Measurements from ENCODE around the gene NRP1.

Gene NRP1

GRCh38 chr10:33137356-33138005 lies 197.0 kb downstream of the NRP1 start:
- H3K9ac ChIP-seq (ENCODE audit: low read length in 2 of 2) = no peak overlapping the region
- no peaks in the 10 kb centered on the region for H3K36me3 ChIP-seq (ENCODE audit: control insufficient read depth in 2 of 2, insufficient read depth in 2 of 2, low read length in 2 of 2)
- no peaks in the 10 kb centered on the region for H3K9me3 ChIP-seq (ENCODE audit: control insufficient read depth in 2 of 2, low read length in 2 of 2)
- H3K27me3 ChIP-seq (ENCODE audit: control insufficient read depth in 1 of 2, insufficient read depth in 2 of 2, low read length in 2 of 2) = no peaks in the 10 kb centered on the region
- peaks cover 15% of the 10 kb centered on the region for H3K4me1 ChIP-seq (ENCODE audit: control insufficient read depth, insufficient read depth, low read length)
- H3K4me3 ChIP-seq (ENCODE audit: low read length in 2 of 2) = no peak overlapping the region
- no peak overlapping the region for H3K27ac ChIP-seq (ENCODE audit: low read length)

- Histone ChIP-seq H3K36me3 (ENCODE audit: control insufficient read depth in 2 of 2, insufficient read depth in 2 of 2, low read length in 2 of 2) (no peaks in the 10 kb centered on the region), H3K9ac (ENCODE audit: low read length in 2 of 2) (no peak overlapping the region), H3K4me1 (ENCODE audit: control insufficient read depth, insufficient read depth, low read length) (peaks cover 15% of the 10 kb centered on the region), H3K27ac (ENCODE audit: low read length) (no peak overlapping the region), H3K27me3 (ENCODE audit: control insufficient read depth in 1 of 2, insufficient read depth in 2 of 2, low read length in 2 of 2) (no peaks in the 10 kb centered on the region), H3K9me3 (ENCODE audit: control insufficient read depth in 2 of 2, low read length in 2 of 2) (no peaks in the 10 kb centered on the region), H3K4me3 (ENCODE audit: low read length in 2 of 2) (no peak overlapping the region)
These were observed 197.7 kb downstream of the NRP1 start for GRCh38 chr10:33136781-33137180.

GRCh38 chr10:33136271-33136670 lies 198.2 kb downstream of the NRP1 start:
- Histone ChIP-seq H3K9ac (ENCODE audit: low read length in 2 of 2) (no peak overlapping the region), H3K27me3 (ENCODE audit: control insufficient read depth in 1 of 2, insufficient read depth in 2 of 2, low read length in 2 of 2) (no peaks in the 10 kb centered on the region), H3K4me3 (ENCODE audit: low read length in 2 of 2) (no peak overlapping the region), H3K4me1 (ENCODE audit: control insufficient read depth, insufficient read depth, low read length) (peaks cover 15% of the 10 kb centered on the region), H3K9me3 (ENCODE audit: control insufficient read depth in 2 of 2, low read length in 2 of 2) (no peaks in the 10 kb centered on the region), H3K27ac (ENCODE audit: low read length) (no peak overlapping the region), H3K36me3 (ENCODE audit: control insufficient read depth in 2 of 2, insufficient read depth in 2 of 2, low read length in 2 of 2) (no peaks in the 10 kb centered on the region)

GRCh38 chr10:33134011-33134751 lies 200.3 kb downstream of the NRP1 start:
- Histone ChIP-seq H3K27ac (ENCODE audit: low read length) (peak overlapping the region; percentile 62), H3K27me3 (ENCODE audit: control insufficient read depth in 1 of 2, insufficient read depth in 2 of 2, low read length in 2 of 2) (no peaks in the 10 kb centered on the region)

GRCh38 chr10:33133557-33133956 lies 200.9 kb downstream of the NRP1 start:
- Histone ChIP-seq H3K4me3 (ENCODE audit: low read length in 2 of 2) (no peak overlapping the region), H3K36me3 (ENCODE audit: control insufficient read depth in 2 of 2, insufficient read depth in 2 of 2, low read length in 2 of 2) (no peaks in the 10 kb centered on the region), H3K27me3 (ENCODE audit: control insufficient read depth in 1 of 2, insufficient read depth in 2 of 2, low read length in 2 of 2) (no peaks in the 10 kb centered on the region), H3K27ac (ENCODE audit: low read length) (peak overlapping the region; percentile 62), H3K9ac (ENCODE audit: low read length in 2 of 2) (no peak overlapping the region), H3K4me1 (ENCODE audit: control insufficient read depth, insufficient read depth, low read length) (peaks cover 13% of the 10 kb centered on the region), H3K9me3 (ENCODE audit: control insufficient read depth in 2 of 2, low read length in 2 of 2) (no peaks in the 10 kb centered on the region)

More at GRCh38 chr10:33134011-33134751, 200.3 kb downstream of the NRP1 start:
- Histone ChIP-seq H3K36me3 (ENCODE audit: control insufficient read depth in 2 of 2, insufficient read depth in 2 of 2, low read length in 2 of 2) (no peaks in the 10 kb centered on the region), H3K4me1 (ENCODE audit: control insufficient read depth, insufficient read depth, low read length) (peaks cover 13% of the 10 kb centered on the region), H3K9ac (ENCODE audit: low read length in 2 of 2) (no peak overlapping the region), H3K9me3 (ENCODE audit: control insufficient read depth in 2 of 2, low read length in 2 of 2) (no peaks in the 10 kb centered on the region), H3K4me3 (ENCODE audit: low read length in 2 of 2) (no peak overlapping the region)

GRCh38 chr10:33132626-33133025 lies 201.8 kb downstream of the NRP1 start:
- Histone ChIP-seq H3K27me3 (ENCODE audit: control insufficient read depth in 1 of 2, insufficient read depth in 2 of 2, low read length in 2 of 2) (no peaks in the 10 kb centered on the region), H3K9me3 (ENCODE audit: control insufficient read depth in 2 of 2, low read length in 2 of 2) (no peaks in the 10 kb centered on the region), H3K27ac (ENCODE audit: low read length) (no peak overlapping the region), H3K4me1 (ENCODE audit: control insufficient read depth, insufficient read depth, low read length) (peaks cover 13% of the 10 kb centered on the region), H3K9ac (ENCODE audit: low read length in 2 of 2) (no peak overlapping the region), H3K4me3 (ENCODE audit: low read length in 2 of 2) (no peak overlapping the region), H3K36me3 (ENCODE audit: control insufficient read depth in 2 of 2, insufficient read depth in 2 of 2, low read length in 2 of 2) (no peaks in the 10 kb centered on the region)

- Histone ChIP-seq H3K9me3 (ENCODE audit: control insufficient read depth in 2 of 2, low read length in 2 of 2) (no peaks in the 10 kb centered on the region), H3K9ac (ENCODE audit: low read length in 2 of 2) (no peak overlapping the region), H3K27ac (ENCODE audit: low read length) (no peak overlapping the region), H3K4me1 (ENCODE audit: control insufficient read depth, insufficient read depth, low read length) (peaks cover 11% of the 10 kb centered on the region), H3K36me3 (ENCODE audit: control insufficient read depth in 2 of 2, insufficient read depth in 2 of 2, low read length in 2 of 2) (no peaks in the 10 kb centered on the region), H3K4me3 (ENCODE audit: low read length in 2 of 2) (no peak overlapping the region), H3K27me3 (ENCODE audit: control insufficient read depth in 1 of 2, insufficient read depth in 2 of 2, low read length in 2 of 2) (no peaks in the 10 kb centered on the region)
These were observed 204.5 kb downstream of the NRP1 start for GRCh38 chr10:33129996-33130386.

- Histone ChIP-seq H3K4me3 (ENCODE audit: low read length in 2 of 2) (no peak overlapping the region), H3K4me1 (ENCODE audit: control insufficient read depth, insufficient read depth, low read length) (peaks cover 8% of the 10 kb centered on the region), H3K36me3 (ENCODE audit: control insufficient read depth in 2 of 2, insufficient read depth in 2 of 2, low read length in 2 of 2) (no peaks in the 10 kb centered on the region), H3K9ac (ENCODE audit: low read length in 2 of 2) (no peak overlapping the region), H3K27ac (ENCODE audit: low read length) (no peak overlapping the region), H3K27me3 (ENCODE audit: control insufficient read depth in 1 of 2, insufficient read depth in 2 of 2, low read length in 2 of 2) (no peaks in the 10 kb centered on the region), H3K9me3 (ENCODE audit: control insufficient read depth in 2 of 2, low read length in 2 of 2) (no peaks in the 10 kb centered on the region)
These were observed 205.1 kb downstream of the NRP1 start for GRCh38 chr10:33129141-33129995.

GRCh38 chr10:33127622-33128021 lies 206.8 kb downstream of the NRP1 start:
- H3K27me3 ChIP-seq (ENCODE audit: control insufficient read depth in 1 of 2, insufficient read depth in 2 of 2, low read length in 2 of 2) = no peaks in the 10 kb centered on the region
- peaks cover 4% of the 10 kb centered on the region for H3K4me1 ChIP-seq (ENCODE audit: control insufficient read depth, insufficient read depth, low read length)
- no peaks in the 10 kb centered on the region for H3K36me3 ChIP-seq (ENCODE audit: control insufficient read depth in 2 of 2, insufficient read depth in 2 of 2, low read length in 2 of 2)
- H3K9me3 ChIP-seq (ENCODE audit: control insufficient read depth in 2 of 2, low read length in 2 of 2) = no peaks in the 10 kb centered on the region
- no peak overlapping the region for H3K4me3 ChIP-seq (ENCODE audit: low read length in 2 of 2)
- H3K27ac ChIP-seq (ENCODE audit: low read length) = no peak overlapping the region
- H3K9ac ChIP-seq (ENCODE audit: low read length in 2 of 2) = no peak overlapping the region
